HG03354 (cell line): ENCODE results near the gene NUDT19.
"Not testable (repeated sequence)": the region's sequence is repeated elsewhere in the genome, so short reads cannot be mapped to it uniquely, and the experiment has no call there.

Experiments
- ATAC-seq: cut with Tn5 transposase; IDR thresholded peaks from one replicate; pipeline ENCODE4 v1.9.1; 2021; ENCODE audit warnings: mild to moderate bottlenecking; ENCODE audit not compliant: unreplicated experiment, poor library complexity, severe bottlenecking

NUDT19 gene

GRCh38 chr19:32674153-32674930 lies 17.3 kb upstream of the NUDT19 start:
- peak; percentile 26 for ATAC-seq

- peak; percentile 98 for ATAC-seq
Observed at GRCh38 chr19:32674931-32675719, 16.5 kb upstream of the NUDT19 start, which contains the start of gene ANKRD27. ANKRD27 (minus strand) TSS chr19:32675180; CDS start chr19:32659015, 16,165 bp downstream.

GRCh38 chr19:32675720-32676185 lies 15.9 kb upstream of the NUDT19 start, which contains the start of gene RGS9BP:
RGS9BP (plus strand) TSS chr19:32675848; CDS start chr19:32676264, 416 bp downstream.
- ATAC-seq, result no peak

GRCh38 chr19:32676186-32676894 lies 15.3 kb upstream of the NUDT19 start:
- no peak for ATAC-seq

GRCh38 chr19:32676895-32677359 lies 14.7 kb upstream of the NUDT19 start:
- ATAC-seq, result no peak

GRCh38 chr19:32677657-32678056 lies 14.0 kb upstream of the NUDT19 start:
- no peak for ATAC-seq

- no peak for ATAC-seq
Observed at GRCh38 chr19:32680986-32681385, 10.6 kb upstream of the NUDT19 start.

GRCh38 chr19:32682317-32682716 lies 9.3 kb upstream of the NUDT19 start:
- no peak for ATAC-seq

GRCh38 chr19:32686847-32687475 lies 4.7 kb upstream of the NUDT19 start:
- no peak for ATAC-seq

- ATAC-seq, result no peak
Observed at GRCh38 chr19:32687681-32688080, 3.9 kb upstream of the NUDT19 start.

GRCh38 chr19:32688311-32688710 lies 3.3 kb upstream of the NUDT19 start:
- no peak for ATAC-seq

- peak; percentile 61 for ATAC-seq
Observed at GRCh38 chr19:32691952-32692726, 518 bp downstream of the NUDT19 start.

- no peak for ATAC-seq
Observed at GRCh38 chr19:32692727-32693061, 1.1 kb downstream of the NUDT19 start.

GRCh38 chr19:32693151-32694108 lies 1.8 kb downstream of the NUDT19 start:
- not testable (repeated sequence) for ATAC-seq

- ATAC-seq, result not testable (repeated sequence)
Observed at GRCh38 chr19:32694316-32694715, 2.7 kb downstream of the NUDT19 start.

GRCh38 chr19:32694851-32695250 lies 3.2 kb downstream of the NUDT19 start:
- ATAC-seq, result not testable (repeated sequence)

- ATAC-seq, result not testable (repeated sequence)
Observed at GRCh38 chr19:32695506-32695905, 3.9 kb downstream of the NUDT19 start.

- not testable (repeated sequence) for ATAC-seq
Observed at GRCh38 chr19:32696771-32697170, 5.2 kb downstream of the NUDT19 start.
